Measurements from ENCODE around the gene IL20RA. TPM values are rescaled to one million over a fixed set of nuclear protein-coding genes. Genes with fewer than 3 reads are reported as not detected.
"Not testable (repeated sequence)": the region's sequence is repeated elsewhere in the genome, so short reads cannot be mapped to it uniquely, and the experiment has no call there.

Gene IL20RA
- total RNA-seq, 1 donor, result 0.18 TPM

GRCh38 chr6:136961848-136962247 is 82.9 kb downstream of the IL20RA start:
- no peak overlapping the region for H3K4me3 ChIP-seq (ENCODE audit: low read depth, low read length)
- TF ChIP-seq CTCF (IDR thresholded peaks at IDR 0.05; ENCODE audit: insufficient read depth, low read length), result no peak
- no peak for DNase-seq (ENCODE audit: low read depth)

GRCh38 chr6:136960781-136961180 is 84.0 kb downstream of the IL20RA start:
- DNase-seq (ENCODE audit: low read depth), result no peak
- no peak overlapping the region for H3K4me3 ChIP-seq (ENCODE audit: low read depth, low read length)
- no peak for TF ChIP-seq CTCF (IDR thresholded peaks at IDR 0.05; ENCODE audit: insufficient read depth, low read length)

GRCh38 chr6:136959935-136960334 is 84.8 kb downstream of the IL20RA start:
- not testable (repeated sequence) for H3K4me3 ChIP-seq (ENCODE audit: low read depth, low read length); DNase-seq (ENCODE audit: low read depth)

GRCh38 chr6:136959471-136959891 is 85.3 kb downstream of the IL20RA start:
- DNase-seq (ENCODE audit: low read depth), result no peak
- no peak for TF ChIP-seq CTCF (IDR thresholded peaks at IDR 0.05; ENCODE audit: insufficient read depth, low read length)
- no peak overlapping the region for H3K4me3 ChIP-seq (ENCODE audit: low read depth, low read length)

GRCh38 chr6:136958168-136958567 is 86.6 kb downstream of the IL20RA start:
- no peak for TF ChIP-seq CTCF (IDR thresholded peaks at IDR 0.05; ENCODE audit: insufficient read depth, low read length)
- no peak for DNase-seq (ENCODE audit: low read depth)
- H3K4me3 ChIP-seq (ENCODE audit: low read depth, low read length), result no peak overlapping the region

- DNase-seq (ENCODE audit: low read depth), result no peak
- no peak for TF ChIP-seq CTCF (IDR thresholded peaks at IDR 0.05; ENCODE audit: insufficient read depth, low read length)
- no peak overlapping the region for H3K4me3 ChIP-seq (ENCODE audit: low read depth, low read length)
These were observed 87.9 kb downstream of the IL20RA start for GRCh38 chr6:136956590-136957544.

GRCh38 chr6:136955123-136955522 is 89.6 kb downstream of the IL20RA start:
- no peak overlapping the region for H3K4me3 ChIP-seq (ENCODE audit: low read depth, low read length)
- DNase-seq (ENCODE audit: low read depth), result no peak
- no peak for TF ChIP-seq CTCF (IDR thresholded peaks at IDR 0.05; ENCODE audit: insufficient read depth, low read length)

Measured in fibroblast of the aortic adventitia (primary cell).